CD4-positive, alpha-beta T cell treated with Interleukin-1 beta for 1 hour (primary cell): Measurements from ENCODE around the gene CISH.

ENCODE experiments used
- DNase-seq, 2 donors: peaks; one replicate each; pipeline ENCODE4 v3.0.0-alpha.2; 2020 to 2022

The CISH gene

GRCh38 chr3:50568947-50569749 lies 42.4 kb downstream of the CISH start, which contains the start of gene HEMK1:
TSS of gene HEMK1 (plus strand) at chr3:50569522. CDS start at chr3:50571105, 1,583 bp downstream.
- peak; percentile 93 to 94 for DNase-seq

- peak; percentile 96 for DNase-seq
Observed at GRCh38 chr3:50567386-50568167, 44.0 kb downstream of the CISH start, which contains the start of gene C3orf18. TSS of gene C3orf18 (minus strand) at chr3:50567747. CDS start at chr3:50565699, 2,048 bp downstream.

GRCh38 chr3:50567011-50567385 lies 44.6 kb downstream of the CISH start:
- DNase-seq, result no peak

- no peak for DNase-seq
Observed at GRCh38 chr3:50564321-50564720, 47.3 kb downstream of the CISH start.

DNA sequence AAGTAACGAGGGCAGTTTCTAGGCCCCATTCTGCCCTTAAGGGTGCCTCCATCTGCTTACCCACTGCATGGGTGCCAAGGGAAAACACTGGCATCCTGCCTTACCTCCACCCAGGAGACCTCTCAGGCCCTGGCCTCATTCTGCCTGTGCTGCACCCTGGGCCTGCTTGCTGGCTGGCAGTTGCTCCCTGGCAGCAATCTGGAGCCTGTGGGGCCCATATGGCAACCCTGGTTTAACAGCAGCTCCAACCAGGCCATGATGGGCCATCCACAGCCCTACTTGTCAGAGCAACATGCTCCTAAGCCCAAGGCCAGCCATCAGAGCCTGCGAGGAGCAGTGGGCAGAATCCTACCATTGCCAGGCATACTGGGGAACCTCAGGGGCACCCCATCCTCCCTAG lies 47.7 kb downstream of the CISH start:
- DNase-seq, result no peak

DNA sequence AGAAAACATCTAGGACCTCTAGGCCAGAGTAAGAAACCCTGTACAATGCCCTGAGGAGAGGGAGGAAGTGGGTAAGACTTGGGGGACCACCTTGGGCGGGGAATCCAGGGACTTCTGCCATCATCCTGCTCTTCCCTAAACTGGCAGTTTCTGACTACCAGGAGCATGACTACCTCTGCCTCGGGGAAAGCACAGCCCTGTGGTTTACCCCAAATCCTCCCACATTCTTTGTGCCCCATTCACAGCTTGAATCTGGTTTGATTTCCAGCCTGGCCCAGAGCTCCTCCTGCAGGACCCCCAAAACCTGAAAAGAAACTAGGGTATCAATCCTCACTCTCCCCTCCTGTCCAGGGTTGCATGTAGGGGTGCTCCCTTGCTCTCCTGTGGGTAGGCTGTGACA lies 48.7 kb downstream of the CISH start:
- no peak for DNase-seq

DNA sequence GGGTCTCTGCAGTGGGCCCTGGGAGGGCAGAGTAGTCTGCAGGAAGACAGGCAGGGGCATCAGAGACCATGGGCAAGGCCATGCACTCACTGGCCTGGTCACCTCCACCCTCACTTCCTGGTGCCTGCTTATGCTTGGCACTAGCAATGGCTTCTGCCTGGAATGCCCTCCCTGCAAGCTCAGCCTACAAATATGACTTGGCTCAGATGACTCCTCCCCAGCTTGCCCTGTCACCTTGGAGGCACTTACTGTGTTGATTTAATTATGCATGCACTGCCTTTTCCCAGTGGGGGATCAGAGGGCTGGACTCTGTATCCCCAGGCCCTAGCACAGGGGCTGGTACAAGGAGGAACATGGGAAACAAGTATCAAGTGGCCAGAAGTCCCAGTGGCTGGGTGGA lies 51.9 kb downstream of the CISH start:
- DNase-seq, result no peak

DNA sequence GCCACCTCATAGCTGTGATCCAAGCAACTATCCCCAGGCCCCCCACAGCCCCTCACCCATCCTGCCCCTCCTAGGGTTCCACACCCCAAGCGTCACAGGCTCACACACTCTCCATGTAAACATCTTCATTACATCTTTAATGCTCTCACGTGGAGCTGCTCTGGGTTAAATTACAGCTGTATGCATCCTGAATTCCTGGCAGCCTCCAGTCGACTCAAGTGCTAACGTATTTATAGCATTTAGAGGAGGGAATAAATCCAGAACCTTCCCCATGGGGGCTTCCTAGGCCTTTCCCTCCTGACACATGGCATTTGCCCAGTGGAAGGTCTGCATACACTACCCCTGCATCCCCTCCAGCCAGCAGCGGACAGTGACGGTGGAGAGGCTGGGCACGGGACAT lies 53.7 kb downstream of the CISH start:
- DNase-seq, result no peak

DNA sequence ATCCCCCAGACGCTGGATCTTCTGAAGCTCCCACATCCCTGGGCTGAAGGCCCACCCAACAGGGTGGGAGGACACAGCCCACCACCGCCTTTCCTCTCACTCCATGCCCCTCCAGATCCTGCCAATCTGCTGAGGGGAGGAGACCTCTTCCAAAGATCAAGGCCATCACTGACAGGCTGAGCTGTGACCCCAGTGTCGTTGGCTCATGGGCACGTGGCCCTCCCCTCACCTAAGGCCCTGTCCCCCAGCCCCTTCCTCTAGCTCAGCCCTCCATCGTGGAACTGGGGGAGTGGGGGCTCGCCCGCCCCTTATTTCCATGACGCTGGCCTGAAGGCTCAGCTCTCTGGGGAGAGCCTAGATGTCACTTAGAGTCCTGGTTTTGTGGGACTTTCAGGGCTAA lies 54.5 kb downstream of the CISH start:
- no peak for DNase-seq
